Spinal cord (tissue), 10 donors: ENCODE measurements around the gene ZNF195. TPM values are rescaled to one million over a fixed set of nuclear protein-coding genes. Genes with fewer than 3 reads are reported as not detected.

Experiments
- DNase-seq, 6 donors: peaks; one replicate each; pipeline versions ENCODE4 v3.0.0 to v3.0.0-alpha.2; 2013 to 2015; ENCODE audit warnings: low spot score in 6 of 6, low read depth in 4 of 6
- H3K27ac ChIP-seq: one replicate; pipeline ENCODE4 v1.5.1; 2013; ENCODE audit warnings: low read depth, low read length, control low read depth
- H3K27me3 ChIP-seq: one replicate; pipeline ENCODE4 v1.6.1; 2013; ENCODE audit warnings: low read length; ENCODE audit not compliant: control insufficient read depth, insufficient read depth
- H3K36me3 ChIP-seq: one replicate; pipeline ENCODE4 v1.6.1; 2013; ENCODE audit warnings: low read length; ENCODE audit not compliant: control insufficient read depth, insufficient read depth
- H3K4me1 ChIP-seq: one replicate; pipeline ENCODE4 v1.6.1; 2013; ENCODE audit warnings: low read length; ENCODE audit not compliant: control insufficient read depth, insufficient read depth
- H3K4me3 ChIP-seq: one replicate; pipeline ENCODE4 v1.5.1; 2013; ENCODE audit warnings: low read depth, low read length, control low read depth
- H3K9me3 ChIP-seq: one replicate; pipeline ENCODE4 v1.6.1; 2013; ENCODE audit warnings: low read length; ENCODE audit not compliant: control insufficient read depth, insufficient read depth
- WGBS: methylation state at CpG from one replicate; pipeline ENCODE4 v1.1.5; 2013; ENCODE audit warnings: missing lambda C conversion rate; ENCODE audit not compliant: insufficient coverage; 5-methylcytosine and 5-hydroxymethylcytosine counted together
- polyA plus RNA-seq, 2 donors: library from polyadenylated mRNA; unstranded; fragments of 120-200 nt; gene quantifications; one replicate each; pipeline ENCODE4 v1.2.1, GENCODE V29; 2013; ENCODE audit not compliant: insufficient read length in 2 of 2
- total RNA-seq, 2 donors: library from RNA; depleted of rRNA in 1 of 2; stranded (reverse); fragments of 120-200 nt in 1 of 2; fragments of >200 nt in 1 of 2; gene quantifications; one replicate each; pipeline versions ENCODE4 v1.2.3 to v1.2.4, GENCODE V29; 2013 to 2014
- donor health status: healthy.

The ZNF195 gene
- total and polyA plus RNA-seq, 4 donors: 32.0 to 38.8 (median 33.6) TPM

DNA sequence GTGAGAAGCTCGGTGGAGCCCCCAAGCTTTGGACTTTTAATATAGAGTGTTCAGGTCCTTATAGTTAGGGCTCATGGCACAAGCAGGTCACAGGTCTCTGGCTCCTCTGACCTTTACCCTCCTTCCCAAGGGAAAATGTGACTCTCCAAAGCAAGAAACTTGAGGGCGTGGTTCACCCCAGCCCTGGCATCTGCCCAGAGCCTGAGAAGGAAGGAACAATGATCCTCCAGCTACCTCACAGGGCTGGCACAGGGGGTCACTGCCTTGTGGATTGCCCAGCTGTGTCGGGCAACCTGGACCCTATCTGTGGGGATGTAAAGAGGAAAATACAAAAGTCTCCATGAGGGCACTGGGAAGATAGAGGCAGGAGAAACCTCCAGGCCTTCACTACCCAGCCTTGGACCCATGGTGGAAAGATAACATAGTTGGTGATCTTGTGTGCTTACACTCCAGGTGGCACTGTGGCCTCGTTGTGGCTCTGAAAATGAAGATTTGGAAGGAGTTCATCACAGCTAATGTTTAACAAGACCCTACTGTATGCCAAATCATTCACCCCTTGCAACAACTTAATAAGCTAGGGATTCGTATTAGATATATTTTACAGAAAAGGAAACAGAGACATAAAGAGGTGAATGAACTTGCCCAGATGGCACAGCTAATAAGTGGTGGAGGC, 3.8 kb upstream of the ZNF195 start:
- no peak for DNase-seq
- Histone ChIP-seq H3K27me3 (no peaks in the 10 kb centered on the region), H3K4me1 (peaks cover 5% of the 10 kb centered on the region), H3K4me3 (no peak overlapping the region), H3K36me3 (no peaks in the 10 kb centered on the region), H3K27ac (no peak overlapping the region), H3K9me3 (no peaks in the 10 kb centered on the region)
- WGBS: 100% methylated on average over 2 of the region's 5 CpGs

- 40% methylated on average over 1 of the region's 5 CpGs for WGBS
- Histone ChIP-seq H3K4me3 (no peak overlapping the region), H3K27me3 (no peaks in the 10 kb centered on the region), H3K27ac (no peak overlapping the region), H3K4me1 (peaks cover 12% of the 10 kb centered on the region), H3K36me3 (no peaks in the 10 kb centered on the region), H3K9me3 (no peaks in the 10 kb centered on the region)
- no peak for DNase-seq
Measured at GRCh38 chr11:3381794-3382193, 2.8 kb upstream of the ZNF195 start.

- Histone ChIP-seq H3K27ac (no peak overlapping the region), H3K4me1 (peaks cover 12% of the 10 kb centered on the region), H3K36me3 (no peaks in the 10 kb centered on the region), H3K27me3 (no peaks in the 10 kb centered on the region), H3K4me3 (peak overlapping the region; percentile 11), H3K9me3 (no peaks in the 10 kb centered on the region)
- 63% methylated on average over 3 of the region's 12 CpGs for WGBS
- DNase-seq: peak in 1 of 6 donors; percentile 17
Measured at GRCh38 chr11:3380706-3381545, 2.0 kb upstream of the ZNF195 start.

DNA sequence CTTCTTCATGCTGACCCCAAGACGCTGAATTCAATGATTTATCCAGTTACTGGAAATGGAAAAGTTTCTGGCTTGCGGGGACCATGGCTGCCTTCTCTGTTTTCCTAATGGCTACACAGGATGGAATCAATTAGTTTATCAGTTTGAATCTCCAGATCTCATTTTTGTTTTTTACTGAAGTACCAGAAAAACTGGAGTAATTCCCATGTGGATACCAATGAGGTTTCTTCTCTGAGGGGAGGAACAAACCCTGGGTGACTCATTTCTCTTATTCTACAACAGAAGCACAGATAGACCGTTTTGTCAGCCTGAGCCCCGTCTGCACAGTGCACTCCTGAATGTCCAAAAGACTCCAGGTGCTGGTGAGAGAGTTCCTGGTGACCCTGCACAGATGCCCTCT, 3.4 kb downstream of the ZNF195 start:
- no peak overlapping the region for H3K4me3 ChIP-seq
- 100% methylated on average over 3 of the region's 4 CpGs for WGBS

DNA sequence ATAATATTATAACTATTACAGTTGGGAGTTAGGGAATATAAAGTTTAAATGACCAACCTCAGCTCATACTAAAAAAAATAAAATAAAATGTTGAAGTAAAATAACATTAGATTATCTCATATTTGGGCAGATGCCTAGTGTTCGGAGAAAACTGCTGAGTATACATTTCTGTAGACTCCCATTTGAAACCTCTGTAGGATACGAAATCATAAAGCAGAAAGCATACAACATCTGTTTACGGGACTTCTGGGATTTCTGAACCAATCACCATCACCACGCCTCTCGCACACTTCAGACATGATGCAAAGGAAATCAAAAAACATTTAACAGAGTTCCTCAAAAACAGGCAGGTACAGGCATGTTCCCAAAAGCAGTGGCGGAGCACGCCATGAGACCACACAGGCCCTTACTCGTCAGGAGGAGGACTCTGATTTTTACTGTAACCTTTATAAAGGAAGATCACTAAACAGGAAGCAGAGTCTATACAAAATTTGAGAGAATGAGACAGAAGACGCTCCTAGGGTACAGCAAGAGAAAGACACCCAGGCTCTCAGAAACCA, 8.6 kb downstream of the ZNF195 start:
- no peaks in the 10 kb centered on the region for H3K9me3 ChIP-seq
- DNase-seq: peak in 1 of 6 donors; percentile 37
- peaks cover 23% of the 10 kb centered on the region for H3K36me3 ChIP-seq
- H3K4me1 ChIP-seq: no peaks in the 10 kb centered on the region
- H3K27ac ChIP-seq: no peak overlapping the region
- H3K27me3 ChIP-seq: no peaks in the 10 kb centered on the region
- 97% methylated on average over 5 of the region's 9 CpGs for WGBS
- no peak overlapping the region for H3K4me3 ChIP-seq

More for the DNA sequence above, 3.4 kb downstream of the ZNF195 start:
- DNase-seq: no peak
- H3K4me1 ChIP-seq: peaks cover 12% of the 10 kb centered on the region
- H3K9me3 ChIP-seq: no peaks in the 10 kb centered on the region
- peaks cover 6% of the 10 kb centered on the region for H3K36me3 ChIP-seq
- H3K27me3 ChIP-seq: no peaks in the 10 kb centered on the region
- no peak overlapping the region for H3K27ac ChIP-seq

DNA sequence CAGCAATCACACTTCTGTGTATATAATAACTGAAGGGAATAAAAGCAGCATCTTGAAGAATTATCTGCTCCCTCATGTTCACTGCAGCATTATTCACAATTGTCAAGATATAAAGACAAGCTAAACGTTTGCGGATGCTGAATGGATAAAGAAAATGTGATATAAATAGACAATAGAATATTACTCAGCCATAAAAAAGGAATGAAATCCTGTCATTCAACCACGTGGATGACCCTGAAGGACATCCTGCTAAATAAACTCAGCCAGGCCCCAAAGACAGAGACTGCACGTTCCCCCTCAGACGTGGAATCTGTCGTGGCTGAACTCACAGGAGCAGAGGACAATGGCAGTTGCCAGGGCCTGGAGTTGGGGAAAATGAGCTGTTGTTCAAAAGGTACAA, 9.6 kb downstream of the ZNF195 start:
- peaks cover 4% of the 10 kb centered on the region for H3K9me3 ChIP-seq
- no peaks in the 10 kb centered on the region for H3K4me1 ChIP-seq
- WGBS: 100% methylated on average over 2 of the region's 6 CpGs
- H3K36me3 ChIP-seq: peaks cover 23% of the 10 kb centered on the region
- no peaks in the 10 kb centered on the region for H3K27me3 ChIP-seq
- DNase-seq: no peak
- H3K27ac ChIP-seq: no peak overlapping the region
- H3K4me3 ChIP-seq: no peak overlapping the region

DNA sequence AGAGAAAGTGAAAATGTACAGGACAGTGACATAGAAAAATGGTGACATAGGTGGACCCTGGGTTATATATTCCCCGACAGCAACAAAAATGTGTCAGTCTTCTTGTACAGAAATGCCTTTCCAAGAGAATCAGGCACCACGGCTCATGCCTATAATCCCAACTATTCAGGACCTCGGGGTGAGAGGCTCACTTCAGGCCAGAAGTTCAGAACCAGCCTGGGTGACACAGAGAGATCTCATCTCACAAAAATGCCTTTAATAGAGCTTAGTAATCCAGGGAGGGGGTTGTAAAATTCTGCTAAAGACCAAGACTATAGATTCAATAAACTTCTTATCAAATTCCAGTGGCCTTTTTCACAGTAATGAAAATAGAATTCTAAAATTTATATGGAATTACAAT, 10.7 kb downstream of the ZNF195 start:
- H3K9me3 ChIP-seq: peaks cover 12% of the 10 kb centered on the region
- H3K27ac ChIP-seq: no peak overlapping the region
- 100% methylated on average over 1 of the region's 3 CpGs for WGBS
- no peaks in the 10 kb centered on the region for H3K4me1 ChIP-seq
- no peaks in the 10 kb centered on the region for H3K27me3 ChIP-seq
- DNase-seq: no peak
- no peak overlapping the region for H3K4me3 ChIP-seq
- peaks cover 30% of the 10 kb centered on the region for H3K36me3 ChIP-seq

DNA sequence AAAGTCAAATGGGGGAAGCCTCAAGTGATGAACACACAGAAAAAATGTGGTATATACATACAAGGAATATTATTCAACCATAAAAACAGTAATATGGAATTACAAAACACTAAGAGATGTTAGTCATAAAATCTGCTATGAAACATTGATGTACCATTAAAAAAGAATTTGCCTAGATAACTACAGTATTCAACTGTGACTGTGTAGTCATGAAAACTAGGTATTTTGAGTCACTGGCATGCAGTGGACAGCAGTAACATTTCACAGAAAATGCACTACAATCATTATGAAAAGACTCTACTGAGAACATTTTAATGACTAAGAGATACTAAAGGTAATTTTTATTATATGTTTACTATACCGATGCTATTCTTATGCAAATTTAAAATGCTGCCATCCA, 11.7 kb downstream of the ZNF195 start:
- H3K9me3 ChIP-seq: peaks cover 12% of the 10 kb centered on the region
- no peaks in the 10 kb centered on the region for H3K4me1 ChIP-seq
- H3K27ac ChIP-seq: no peak overlapping the region
- H3K4me3 ChIP-seq: no peak overlapping the region
- H3K36me3 ChIP-seq: peaks cover 27% of the 10 kb centered on the region
- no peaks in the 10 kb centered on the region for H3K27me3 ChIP-seq
- no CpG with 5 or more reads among the region's 1 CpG for WGBS
- no peak for DNase-seq

DNA sequence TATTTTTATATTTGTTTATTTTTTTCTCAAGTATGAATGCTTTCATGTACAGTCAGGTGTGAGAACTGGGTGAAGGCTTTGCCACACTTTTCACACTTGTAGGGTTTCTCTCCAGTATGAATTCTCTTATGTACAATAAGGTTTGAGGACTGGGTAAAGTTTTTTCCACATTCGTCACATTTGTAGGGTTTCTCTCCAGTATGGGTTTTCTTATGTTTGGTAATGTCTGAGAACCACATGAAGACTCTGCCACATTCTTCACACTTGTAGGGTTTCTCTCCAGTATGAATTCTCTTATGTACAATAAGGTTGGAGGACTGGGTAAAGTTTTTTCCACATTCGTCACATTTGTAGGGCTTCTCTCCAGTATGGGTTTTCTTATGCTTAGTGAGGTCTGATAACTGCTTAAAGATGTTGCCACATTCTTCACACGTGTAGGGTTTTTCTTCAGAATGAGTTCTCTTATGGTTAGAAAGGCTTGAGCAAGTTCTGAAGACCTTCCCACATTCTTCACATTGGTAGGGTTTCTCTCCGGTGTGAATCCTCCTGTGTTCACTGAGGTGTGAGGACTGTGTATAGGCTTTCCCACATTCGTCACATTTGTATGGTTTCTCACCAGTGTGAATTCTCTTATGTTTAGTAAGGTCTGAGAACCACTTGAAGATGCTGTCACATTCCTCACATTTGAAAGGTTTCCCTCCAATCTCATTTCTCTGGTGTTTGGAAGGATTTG, 19.7 kb downstream of the ZNF195 start:
- Histone ChIP-seq H3K4me3 (no peak overlapping the region), H3K4me1 (no peaks in the 10 kb centered on the region), H3K27me3 (no peaks in the 10 kb centered on the region), H3K36me3 (peaks cover 31% of the 10 kb centered on the region), H3K27ac (no peak overlapping the region), H3K9me3 (peaks cover 28% of the 10 kb centered on the region)
- WGBS: 100% methylated on average over 1 of the region's 5 CpGs
- DNase-seq: no peak
